Caco-2 (cell line): ENCODE results near the gene QSOX2. TPM values are rescaled to one million over a fixed set of nuclear protein-coding genes. Genes with fewer than 3 reads are reported as not detected.

ENCODE experiments used
- BruUV-seq: library from RNA; stranded (reverse); fragments of 400-500 nt; replicated peaks from 2 replicates; lab custom pipeline; 2021; lab: Mats Ljungman, UMichigan
- CTCF ChIA-PET: fragments of 300-600 bp; sonication (Branson Sonifier 250); formaldehyde crosslinking; loops from one replicate; lab custom pipeline; 2022; ENCODE audit warnings: antibody characterized with exemption; lab: Charles Lee
- POLR2A ChIA-PET: fragments of 300-600 bp; sonication (Branson Sonifier 250); formaldehyde crosslinking; loops from one replicate; lab custom pipeline; 2022; ENCODE audit warnings: antibody characterized with exemption; lab: Charles Lee
- DNase-seq, 2 experiments: peaks; one replicate each; pipeline versions ENCODE4 v3.0.0 to v3.0.0-alpha.2; 2020 to 2022
- H3K27me3 ChIP-seq: replicated peaks from 2 replicates; pipeline ENCODE4 v1.6.0; 2011; ENCODE audit warnings: low read length; ENCODE audit not compliant: control insufficient read depth, insufficient read depth
- H3K36me3 ChIP-seq: 2 replicates; pipeline ENCODE4 v1.5.1; 2011; ENCODE audit warnings: low read length; ENCODE audit not compliant: control insufficient read depth, insufficient read depth
- H3K4me1 ChIP-seq: fragments of 250-450 bp; sonication (Bioruptor Pico); 2 replicates; pipeline ENCODE4 v1.5.1; 2020; ENCODE audit warnings: mild to moderate bottlenecking
- H3K4me3 ChIP-seq: 2 replicates; pipeline ENCODE4 v1.5.1; 2011; ENCODE audit warnings: low read depth, mild to moderate bottlenecking, control low read depth, low read length
- H3K9me3 ChIP-seq: fragments of 250-450 bp; sonication (Bioruptor Pico); 2 replicates; pipeline ENCODE4 v1.5.1; 2020; ENCODE audit warnings: mild to moderate bottlenecking, moderate library complexity
- H3K27ac Mint-ChIP-seq: one replicate; pipeline ENCODE4 v1.8.0; 2022; ENCODE audit warnings: mixed read lengths; ENCODE audit not compliant: unreplicated experiment
- H3K27me3 Mint-ChIP-seq: one replicate; pipeline ENCODE4 v1.8.0; 2022; ENCODE audit warnings: mixed read lengths; ENCODE audit not compliant: insufficient read depth, unreplicated experiment
- H3K36me3 Mint-ChIP-seq: one replicate; pipeline ENCODE4 v1.8.0; 2022; ENCODE audit warnings: mild to moderate bottlenecking, mixed read lengths; ENCODE audit not compliant: insufficient read depth, unreplicated experiment
- H3K4me1 Mint-ChIP-seq: one replicate; pipeline ENCODE4 v1.8.0; 2022; ENCODE audit warnings: low read depth, mixed read lengths; ENCODE audit not compliant: unreplicated experiment
- H3K4me3 Mint-ChIP-seq: one replicate; pipeline ENCODE4 v1.8.0; 2022; ENCODE audit warnings: mild to moderate bottlenecking, moderate library complexity, mixed read lengths; ENCODE audit not compliant: unreplicated experiment
- H3K9me3 Mint-ChIP-seq: one replicate; pipeline ENCODE4 v1.8.0; 2022; ENCODE audit warnings: mixed read lengths; ENCODE audit not compliant: unreplicated experiment
- intact Hi-C: fragments of 100-400 bp; cut with micrococcal nuclease; formaldehyde crosslinking; loops from one replicate; pipeline ENCODE4 v1.10.0; 2022; ENCODE audit not compliant: unreplicated experiment
- total RNA-seq: library from RNA; stranded (reverse); gene quantifications from 2 replicates; pipeline ENCODE4 v1.2.3, GENCODE V29; 2022
- TF ChIP-seq, protein P1 (sequence below), 2 experiments: fragments of 200-600 bp in 1 of 2; IDR thresholded peaks; 1 replicate in 1 of 2; 2 replicates in 1 of 2; pipeline versions ENCODE4 v1.5.1 to v1.8.0; 2011 to 2022; ENCODE audit warnings: antibody characterized with exemption in 1 of 2, control low read depth in 1 of 2, inconsistent platforms in 1 of 2, low read depth in 1 of 2, low read length in 1 of 2, mild to moderate bottlenecking in 1 of 2, moderate library complexity in 1 of 2; ENCODE audit not compliant: insufficient read depth in 1 of 2, severe bottlenecking in 1 of 2, unreplicated experiment in 1 of 2

QSOX2 gene
- total RNA-seq, 1 experiment from 2014 or later = 29.6 TPM

DNA sequence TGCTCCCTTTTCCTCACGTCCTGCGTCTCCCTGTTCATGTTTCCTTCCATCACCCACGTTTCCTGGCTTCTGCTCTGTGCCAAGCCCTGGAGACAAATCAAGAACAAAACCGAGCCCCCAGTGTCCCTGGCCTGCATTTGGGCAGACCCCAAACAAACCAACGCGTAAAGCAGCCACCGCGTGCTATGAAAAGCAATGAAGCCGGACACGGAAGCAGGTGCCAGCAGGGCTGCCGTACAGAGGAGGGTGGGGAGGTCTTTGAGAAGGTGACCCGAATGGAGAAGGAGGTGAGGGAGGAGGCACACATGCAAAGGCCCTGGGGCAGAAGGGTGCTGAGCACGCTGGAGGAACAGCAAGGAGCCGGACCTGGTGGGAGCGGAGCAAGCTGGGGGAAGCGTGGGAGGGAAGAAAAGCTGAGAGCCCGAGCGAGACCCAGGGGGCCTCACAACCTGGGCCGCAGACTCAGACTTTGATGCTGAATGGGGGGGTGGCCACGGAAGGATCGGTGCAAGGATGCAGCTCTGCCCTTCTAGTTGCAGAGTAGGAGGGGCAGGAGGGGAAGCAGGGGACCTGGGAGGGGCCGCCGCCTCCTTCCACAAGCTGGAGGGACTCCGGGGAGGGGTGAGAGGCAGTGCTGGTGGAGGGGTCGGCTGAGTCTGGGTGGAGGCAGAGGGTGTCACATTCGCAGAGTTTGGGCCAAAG is 1.4 kb upstream of the QSOX2 start:
- ChIA-PET POLR2A (no interaction called here), CTCF (no interaction called here)
- TF ChIP-seq, protein P1, sequence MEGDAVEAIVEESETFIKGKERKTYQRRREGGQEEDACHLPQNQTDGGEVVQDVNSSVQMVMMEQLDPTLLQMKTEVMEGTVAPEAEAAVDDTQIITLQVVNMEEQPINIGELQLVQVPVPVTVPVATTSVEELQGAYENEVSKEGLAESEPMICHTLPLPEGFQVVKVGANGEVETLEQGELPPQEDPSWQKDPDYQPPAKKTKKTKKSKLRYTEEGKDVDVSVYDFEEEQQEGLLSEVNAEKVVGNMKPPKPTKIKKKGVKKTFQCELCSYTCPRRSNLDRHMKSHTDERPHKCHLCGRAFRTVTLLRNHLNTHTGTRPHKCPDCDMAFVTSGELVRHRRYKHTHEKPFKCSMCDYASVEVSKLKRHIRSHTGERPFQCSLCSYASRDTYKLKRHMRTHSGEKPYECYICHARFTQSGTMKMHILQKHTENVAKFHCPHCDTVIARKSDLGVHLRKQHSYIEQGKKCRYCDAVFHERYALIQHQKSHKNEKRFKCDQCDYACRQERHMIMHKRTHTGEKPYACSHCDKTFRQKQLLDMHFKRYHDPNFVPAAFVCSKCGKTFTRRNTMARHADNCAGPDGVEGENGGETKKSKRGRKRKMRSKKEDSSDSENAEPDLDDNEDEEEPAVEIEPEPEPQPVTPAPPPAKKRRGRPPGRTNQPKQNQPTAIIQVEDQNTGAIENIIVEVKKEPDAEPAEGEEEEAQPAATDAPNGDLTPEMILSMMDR (IDR thresholded peaks at IDR 0.05; ENCODE audit: insufficient read depth in 1 of 2, low read depth in 1 of 2, low read length in 1 of 2, severe bottlenecking in 1 of 2, unreplicated experiment in 1 of 2) = no peak
- peaks cover 7% of the 10 kb centered on the region for H3K36me3 Mint-ChIP-seq
- Histone ChIP-seq H3K9me3 (no peaks in the 10 kb centered on the region), H3K4me1 (peaks cover 13% of the 10 kb centered on the region), H3K4me3 (no peak overlapping the region), H3K36me3 (no peaks in the 10 kb centered on the region), H3K27me3 (no peaks in the 10 kb centered on the region)
- no TSS peak for BruUV-seq
- no peaks in the 10 kb centered on the region for H3K27me3 Mint-ChIP-seq
- H3K9me3 Mint-ChIP-seq = no peaks in the 10 kb centered on the region
- no peak overlapping the region for H3K4me3 Mint-ChIP-seq
- peaks cover 22% of the 10 kb centered on the region for H3K4me1 Mint-ChIP-seq
- H3K27ac Mint-ChIP-seq = no peak overlapping the region
- intact Hi-C loops = no loop called here
- no peak for DNase-seq

DNA sequence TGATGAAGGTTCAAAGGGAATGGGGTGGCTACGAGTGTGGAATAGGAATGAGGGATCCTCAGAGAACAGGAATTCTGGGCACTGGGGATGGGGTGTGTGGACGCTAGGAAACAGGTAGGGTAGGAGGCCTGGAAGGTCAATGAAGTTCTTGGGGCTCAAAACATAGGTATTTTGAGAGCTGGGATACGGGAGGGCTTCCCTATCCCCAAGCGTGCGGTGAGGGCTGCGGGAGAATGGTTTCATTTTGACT is 718 bp downstream of the QSOX2 start:
- peaks cover 7% of the 10 kb centered on the region for H3K36me3 Mint-ChIP-seq
- no peaks in the 10 kb centered on the region for H3K27me3 Mint-ChIP-seq
- BruUV-seq = no TSS peak
- DNase-seq = no peak
- peak overlapping the region; percentile 97 for H3K4me3 Mint-ChIP-seq
- no peaks in the 10 kb centered on the region for H3K9me3 Mint-ChIP-seq
- Histone ChIP-seq H3K4me3 (peak overlapping the region; percentile 92), H3K36me3 (no peaks in the 10 kb centered on the region), H3K4me1 (peaks cover 13% of the 10 kb centered on the region), H3K9me3 (no peaks in the 10 kb centered on the region), H3K27me3 (no peaks in the 10 kb centered on the region)
- intact Hi-C loops = no loop called here
- TF ChIP-seq, protein P1 (IDR thresholded peaks at IDR 0.05; ENCODE audit: insufficient read depth in 1 of 2, low read depth in 1 of 2, low read length in 1 of 2, severe bottlenecking in 1 of 2, unreplicated experiment in 1 of 2) = no peak
- H3K27ac Mint-ChIP-seq = peak overlapping the region; percentile 94
- CTCF ChIA-PET = interaction anchor here (0.7 kb wide), 1 partner anchor 22 kb away, joined by 6 read pairs; no protein-coding TSS in a partner anchor
- POLR2A ChIA-PET = no interaction called here
- peaks cover 22% of the 10 kb centered on the region for H3K4me1 Mint-ChIP-seq

GRCh38 chr9:136244122-136244968 is 1.3 kb downstream of the QSOX2 start:
- peak overlapping the region; percentile 97 for H3K4me3 Mint-ChIP-seq

More at GRCh38 chr9:136244122-136244968, 1.3 kb downstream of the QSOX2 start:
- ChIA-PET POLR2A (no interaction called here), CTCF (interaction anchor here (0.7 kb wide), 2 partner anchors 23 to 112 kb away, joined by 5 to 6 read pairs; no protein-coding TSS in a partner anchor)
- Histone ChIP-seq H3K4me1 (peaks cover 13% of the 10 kb centered on the region), H3K4me3 (peak overlapping the region; percentile 92), H3K27me3 (no peaks in the 10 kb centered on the region), H3K9me3 (no peaks in the 10 kb centered on the region), H3K36me3 (no peaks in the 10 kb centered on the region)
- Mint-ChIP-seq H3K4me1 (peaks cover 22% of the 10 kb centered on the region), H3K27me3 (no peaks in the 10 kb centered on the region), H3K27ac (peak overlapping the region; percentile 94), H3K9me3 (no peaks in the 10 kb centered on the region), H3K36me3 (peaks cover 7% of the 10 kb centered on the region)
- BruUV-seq = TSS peak; percentile 48
- intact Hi-C loops = no loop called here
- DNase-seq = no peak
- TF ChIP-seq, protein P1 (IDR thresholded peaks at IDR 0.05; ENCODE audit: insufficient read depth in 1 of 2, low read depth in 1 of 2, low read length in 1 of 2, severe bottlenecking in 1 of 2, unreplicated experiment in 1 of 2) = no peak
